Small intestine (tissue), 7 donors: ENCODE measurements around the gene TSFM. TPM values are rescaled to one million over a fixed set of nuclear protein-coding genes. Genes with fewer than 3 reads are reported as not detected.

Experiments used
- DNase-seq, 2 donors: peaks; one replicate each; pipeline versions ENCODE4 v3.0.0 to v3.0.0-alpha.2; 2013
- FAIRE-seq: peaks from 2 replicates; lab custom pipeline; 2012; peaks lifted over from hg19 to GRCh38; lab: Jason Lieb, UNC
- H3K27ac ChIP-seq, 3 donors: one replicate each; pipeline ENCODE4 v1.5.1; 2013; ENCODE audit warnings: low read length in 2 of 3, mild to moderate bottlenecking in 2 of 3, control low read depth in 1 of 3, inconsistent platforms in 1 of 3, low read depth in 1 of 3, moderate library complexity in 1 of 3
- H3K27me3 ChIP-seq, 3 donors: one replicate each; pipeline ENCODE4 v1.6.1; 2013; ENCODE audit warnings: low read length in 3 of 3, inconsistent platforms in 1 of 3; ENCODE audit not compliant: control insufficient read depth in 3 of 3, insufficient read depth in 3 of 3
- H3K36me3 ChIP-seq, 3 donors: one replicate each; pipeline ENCODE4 v1.6.1; 2013; ENCODE audit warnings: low read length in 3 of 3, inconsistent platforms in 1 of 3, low read depth in 1 of 3, mild to moderate bottlenecking in 1 of 3, moderate library complexity in 1 of 3; ENCODE audit not compliant: control insufficient read depth in 3 of 3, insufficient read depth in 2 of 3
- H3K4me1 ChIP-seq, 3 donors: one replicate each; pipeline ENCODE4 v1.6.1; 2013; ENCODE audit warnings: low read length in 2 of 3, inconsistent platforms in 1 of 3, low read depth in 1 of 3, mild to moderate bottlenecking in 1 of 3, moderate library complexity in 1 of 3; ENCODE audit not compliant: control insufficient read depth in 3 of 3, insufficient read depth in 2 of 3
- H3K4me3 ChIP-seq, 3 donors: one replicate each; pipeline ENCODE4 v1.5.1; 2013; ENCODE audit warnings: low read length in 3 of 3, control low read depth in 1 of 3, inconsistent platforms in 1 of 3, low read depth in 1 of 3, mild to moderate bottlenecking in 1 of 3, moderate library complexity in 1 of 3
- H3K9me3 ChIP-seq, 2 donors: one replicate each; pipeline ENCODE4 v1.6.1; 2013; ENCODE audit warnings: low read depth in 1 of 2, low read length in 1 of 2; ENCODE audit not compliant: control insufficient read depth in 2 of 2, insufficient read depth in 1 of 2
- WGBS, 3 donors: extraction: QIAGEN DNeasy Blood & Tissue Kit; methylation state at CpG; one replicate each; pipeline ENCODE4 v1.1.7; 2013; 5-methylcytosine and 5-hydroxymethylcytosine counted together
- polyA plus RNA-seq, 4 donors: library from polyadenylated mRNA; stranded (reverse) in 3 of 4; unstranded in 1 of 4; fragments of 200-250 nt in 3 of 4; fragments of 120-200 nt in 1 of 4; gene quantifications; one replicate each; pipeline versions ENCODE4 v1.2.1 to v1.2.3, GENCODE V29; 2013
- donor health status: healthy with polysubstance abuse.
- donor health status: control.
- donor health status: control.
- donor health status: Bipolar disorder and iron deficiency.
- donor health status: healthy.

Gene TSFM
- polyA plus RNA-seq, 4 donors = 22.4 to 52.4 (median 35.4) TPM

GRCh38 chr12:57803319-57803893 lies 20.8 kb downstream of the TSFM start:
- Histone ChIP-seq H3K27me3 (no peaks in the 10 kb centered on the region), H3K36me3 (peaks cover 6 to 48% (median 16%) of the 10 kb centered on the region in 3 donors), H3K4me1 (no peaks in the 10 kb centered on the region), H3K9me3 (no peaks in the 10 kb centered on the region), H3K27ac (no peak overlapping the region), H3K4me3 (no peak overlapping the region)
- DNase-seq = peak; percentile 47 to 48
- no peak for FAIRE-seq
- WGBS, 3 donors = 56 to 62% (median 57%) methylated on average over 9 of the region's 9 CpGs

- 96 to 98% (median 96%) methylated on average over 3 of the region's 3 CpGs for WGBS, 3 donors
- Histone ChIP-seq H3K9me3 (no peaks in the 10 kb centered on the region), H3K36me3 (peaks cover 5 to 61% (median 6%) of the 10 kb centered on the region in 3 donors), H3K4me1 (no peaks in the 10 kb centered on the region), H3K27ac (no peak overlapping the region), H3K4me3 (no peak overlapping the region), H3K27me3 (no peaks in the 10 kb centered on the region)
- FAIRE-seq = no peak
- no peak for DNase-seq
Measured at GRCh38 chr12:57806677-57807076, 24.1 kb downstream of the TSFM start.

GRCh38 chr12:57807285-57807684 lies 24.7 kb downstream of the TSFM start:
- DNase-seq (no peak), FAIRE-seq (no peak)
- 88 to 92% (median 89%) methylated on average over 9 of the region's 9 CpGs for WGBS, 3 donors
- Histone ChIP-seq H3K4me3 (no peak overlapping the region), H3K36me3 (peaks cover 4 to 60% (median 5%) of the 10 kb centered on the region in 3 donors), H3K4me1 (no peaks in the 10 kb centered on the region), H3K9me3 (no peaks in the 10 kb centered on the region), H3K27me3 (no peaks in the 10 kb centered on the region), H3K27ac (no peak overlapping the region)

GRCh38 chr12:57808351-57808750 lies 25.8 kb downstream of the TSFM start:
- Histone ChIP-seq H3K27ac (no peak overlapping the region), H3K9me3 (no peaks in the 10 kb centered on the region), H3K4me3 (no peak overlapping the region), H3K36me3 (peaks cover 0 to 55% (median 4%) of the 10 kb centered on the region in 3 donors), H3K4me1 (no peaks in the 10 kb centered on the region), H3K27me3 (no peaks in the 10 kb centered on the region)
- FAIRE-seq (no peak), DNase-seq (no peak)
- 86 to 93% (median 90%) methylated on average over 5 of the region's 5 CpGs for WGBS, 3 donors

- FAIRE-seq = no peak
Measured at GRCh38 chr12:57809425-57809824, 26.8 kb downstream of the TSFM start.

GRCh38 chr12:57810450-57810849 lies 27.9 kb downstream of the TSFM start:
- Histone ChIP-seq H3K9me3 (no peaks in the 10 kb centered on the region), H3K27ac (no peak overlapping the region), H3K4me3 (no peak overlapping the region), H3K4me1 (no peaks in the 10 kb centered on the region), H3K27me3 (no peaks in the 10 kb centered on the region), H3K36me3 (peaks cover 0 to 57% (median 4%) of the 10 kb centered on the region in 3 donors)
- WGBS, 3 donors = 93 to 94% (median 93%) methylated on average over 5 of the region's 5 CpGs
- DNase-seq = peak in 1 of 2 donors; percentile 49
- FAIRE-seq = no peak

More at GRCh38 chr12:57809425-57809824, 26.8 kb downstream of the TSFM start:
- peaks cover 0 to 54% (median 4%) of the 10 kb centered on the region in 3 donors for H3K36me3 ChIP-seq
- H3K27me3 ChIP-seq = no peaks in the 10 kb centered on the region
- DNase-seq = no peak
- H3K9me3 ChIP-seq = no peaks in the 10 kb centered on the region
- H3K4me3 ChIP-seq = no peak overlapping the region
- no peak overlapping the region for H3K27ac ChIP-seq
- no peaks in the 10 kb centered on the region for H3K4me1 ChIP-seq
- WGBS, 3 donors = 90 to 93% (median 91%) methylated on average over 3 of the region's 3 CpGs

GRCh38 chr12:57811028-57811755 lies 28.6 kb downstream of the TSFM start:
- DNase-seq = no peak
- peaks cover 0 to 55% (median 4%) of the 10 kb centered on the region in 3 donors for H3K36me3 ChIP-seq
- H3K9me3 ChIP-seq = no peaks in the 10 kb centered on the region
- no peak overlapping the region for H3K27ac ChIP-seq
- WGBS, 3 donors = 90 to 96% (median 95%) methylated on average over 10 of the region's 10 CpGs
- FAIRE-seq = no peak
- H3K27me3 ChIP-seq = no peaks in the 10 kb centered on the region
- no peaks in the 10 kb centered on the region for H3K4me1 ChIP-seq
- H3K4me3 ChIP-seq = no peak overlapping the region

- WGBS, 3 donors = 83 to 85% (median 83%) methylated on average over 14 of the region's 14 CpGs
- Histone ChIP-seq H3K27ac (no peak overlapping the region), H3K4me1 (peaks cover 0 to 10% (median 0%) of the 10 kb centered on the region in 3 donors), H3K36me3 (peaks cover 0 to 38% (median under 1%) of the 10 kb centered on the region in 3 donors), H3K27me3 (no peaks in the 10 kb centered on the region), H3K4me3 (no peak overlapping the region), H3K9me3 (no peaks in the 10 kb centered on the region)
- FAIRE-seq = no peak
- DNase-seq = no peak
Measured at GRCh38 chr12:57813111-57813970, 30.8 kb downstream of the TSFM start.
